K562 (cell line): Measurements from ENCODE around the gene COL25A1. TPM values are rescaled to one million over a fixed set of nuclear protein-coding genes. Genes with fewer than 3 reads are reported as not detected.

Experiments
- ATAC-seq: fragments of 200-7000 bp; cut with Tn5 transposase; 3 replicates; pipeline ENCODE4 v1.9.1; 2020; ENCODE audit warnings: moderate library complexity
- BruUV-seq: library from RNA; stranded (reverse); fragments of 400-500 nt; replicated peaks from 2 replicates; lab custom pipeline; 2021; lab: Mats Ljungman, UMichigan
- CTCF ChIA-PET: fragments of 300-600 bp; formaldehyde crosslinking; extraction: SDS; loops from one replicate; lab custom pipeline; 2021; ENCODE audit warnings: low intra/inter-chr PET ratio; lab: Yijun Ruan, JAX
- POLR2A ChIA-PET: fragments of 300-600, 350-650 bp; sonication (Branson Sonifier 250); formaldehyde crosslinking; extraction: SDS; loops from one replicate; lab custom pipeline; 2021; ENCODE audit warnings: antibody characterized with exemption, inconsistent platforms; lab: Yijun Ruan, JAX
- DNase-seq, 4 experiments: peaks; one replicate each; pipeline versions ENCODE4 v3.0.0 to v3.0.0-alpha.2; 2011 to 2018; ENCODE audit warnings: low spot score in 3 of 4, mixed read lengths in 3 of 4; ENCODE audit errors: extremely low read depth in 1 of 4
- FAIRE-seq: peaks from 2 replicates; lab custom pipeline; 2011; peaks lifted over from hg19 to GRCh38; lab: Jason Lieb, UNC
- H2AFZ ChIP-seq: 2 replicates; pipeline ENCODE4 v1.6.0; 2011; ENCODE audit warnings: low read depth, low read length, control low read depth, inconsistent platforms
- H3K27ac ChIP-seq: fragments of 200-600 bp; 3 replicates; pipeline ENCODE4 v1.8.0; 2011; ENCODE audit warnings: low read depth, mild to moderate bottlenecking, control low read depth, inconsistent platforms, low read length, moderate library complexity, mixed read lengths; ENCODE audit errors: extremely low read depth
- H3K27me3 ChIP-seq, 2 experiments: fragments of 300-600 bp in 1 of 2; 2 replicates in 1 of 2; 3 replicates in 1 of 2; pipeline versions ENCODE4 v1.6.0 to v1.8.0; 2011; ENCODE audit warnings: inconsistent platforms in 2 of 2, low read length in 2 of 2, mild to moderate bottlenecking in 1 of 2, mixed read lengths in 1 of 2, moderate library complexity in 1 of 2; ENCODE audit not compliant: control insufficient read depth in 2 of 2, insufficient read depth in 2 of 2
- H3K36me3 ChIP-seq: fragments of 300-600 bp; 3 replicates; pipeline ENCODE4 v1.8.0; 2011; ENCODE audit warnings: mild to moderate bottlenecking, low read length, inconsistent platforms; ENCODE audit not compliant: control insufficient read depth, insufficient read depth
- H3K4me1 ChIP-seq, 2 experiments: fragments of 200-600 bp in 1 of 2; replicated peaks in 1 of 2; 2 replicates in 1 of 2; 3 replicates in 1 of 2; pipeline versions ENCODE4 v1.5.1 to v1.8.0; 2011; ENCODE audit warnings: inconsistent platforms in 2 of 2, low read length in 2 of 2, mild to moderate bottlenecking in 1 of 2, mixed read lengths in 1 of 2, moderate library complexity in 1 of 2; ENCODE audit not compliant: control insufficient read depth in 2 of 2, insufficient read depth in 2 of 2
- H3K4me2 ChIP-seq: 2 replicates; pipeline ENCODE4 v1.6.1; 2011; ENCODE audit warnings: low read length, control low read depth, inconsistent platforms, mixed read lengths; ENCODE audit not compliant: insufficient read depth
- H3K4me3 ChIP-seq: fragments of 200-600 bp; sonication (generic), shearing (Covaris generic); 2 replicates; pipeline ENCODE4 v1.5.1; 2016; ENCODE audit warnings: control low read depth, inconsistent platforms
- H3K79me2 ChIP-seq: fragments of 200-600 bp; 3 replicates; pipeline ENCODE4 v1.8.0; 2011; ENCODE audit warnings: low read length, inconsistent platforms; ENCODE audit not compliant: control insufficient read depth, insufficient read depth
- H3K9ac ChIP-seq, 2 experiments: 2 replicates each; pipeline versions ENCODE4 v1.6.0 to v1.6.1; 2011; ENCODE audit warnings: low read depth in 2 of 2, low read length in 2 of 2, control low read depth in 1 of 2, inconsistent platforms in 1 of 2, mild to moderate bottlenecking in 1 of 2, mixed read lengths in 1 of 2; ENCODE audit not compliant: insufficient read depth in 1 of 2
- H3K9me1 ChIP-seq: one replicate; pipeline ENCODE4 v1.6.0; 2011; ENCODE audit warnings: inconsistent platforms, mild to moderate bottlenecking, low read length, moderate library complexity; ENCODE audit not compliant: control insufficient read depth, insufficient read depth
- H3K9me3 ChIP-seq: replicated peaks from 2 replicates; pipeline ENCODE4 v1.5.1; 2011; ENCODE audit warnings: low read depth, low read length, inconsistent platforms; ENCODE audit not compliant: control insufficient read depth, insufficient read depth
- H4K20me1 ChIP-seq: replicated peaks from 2 replicates; pipeline ENCODE4 v1.6.1; 2011; ENCODE audit warnings: low read length, inconsistent platforms, mixed read lengths; ENCODE audit not compliant: control insufficient read depth, insufficient read depth
- ARHGAP35 ChIP-seq: fragments of 450-650 bp; IDR thresholded peaks from 2 replicates; pipeline ENCODE4 v1.6.1; 2018; ENCODE audit not compliant: partially characterized antibody
- BRF2 ChIP-seq: IDR thresholded peaks from 3 replicates; pipeline ENCODE4 v1.6.1; 2011; ENCODE audit warnings: borderline replicate concordance, mild to moderate bottlenecking; ENCODE audit not compliant: insufficient read length, insufficient read depth
- CBX3 ChIP-seq, 2 experiments: IDR thresholded peaks; 1 replicate in 1 of 2; 2 replicates in 1 of 2; pipeline ENCODE4 v1.6.1; 2012; ENCODE audit warnings: inconsistent platforms in 2 of 2, low read length in 2 of 2, borderline replicate concordance in 1 of 2, control low read depth in 1 of 2
- DIDO1 ChIP-seq: fragments of 450-650 bp; IDR thresholded peaks from 2 replicates; pipeline ENCODE4 v1.6.1; 2016; ENCODE audit warnings: low read depth, missing biosample characterization, missing genetic modification characterization
- FIP1L1 ChIP-seq: fragments of 200-400 bp; formaldehyde crosslinking; IDR thresholded peaks from 2 replicates; pipeline ENCODE4 v1.6.1; 2018; ENCODE audit warnings: mild to moderate bottlenecking, low read depth, low read length; ENCODE audit not compliant: poor library complexity, severe bottlenecking
- GTF2E2 ChIP-seq: fragments of 200-800 bp; sonication (Bioruptor generic); IDR thresholded peaks from 2 replicates; pipeline ENCODE4 v1.6.1; 2016; ENCODE audit warnings: missing genetic modification characterization, missing compliant biosample characterization
- MCM2 ChIP-seq: fragments of 450-650 bp; IDR thresholded peaks from 2 replicates; pipeline ENCODE4 v1.6.1; 2017; ENCODE audit warnings: low read depth, mild to moderate bottlenecking
- SMC3 ChIP-seq: conservative IDR thresholded peaks from 2 replicates; pipeline ENCODE4 v1.6.1; 2011; ENCODE audit warnings: low read depth, low read length, improper control_type of control experiment; ENCODE audit not compliant: insufficient read depth
- TCF3 ChIP-seq: sonication (generic); formaldehyde crosslinking; IDR thresholded peaks from 2 replicates; pipeline ENCODE4 v1.4.0; 2020; ENCODE audit warnings: mild to moderate bottlenecking, missing genetic modification reagents
- ZBTB49 ChIP-seq: sonication (generic); formaldehyde crosslinking; IDR thresholded peaks from 2 replicates; pipeline ENCODE4 v1.8.0; 2022; ENCODE audit warnings: missing genetic modification reagents, mild to moderate bottlenecking, borderline replicate concordance
- ZNF253 ChIP-seq: fragments of 250-450 bp; sonication (Bioruptor Pico); conservative IDR thresholded peaks from 2 replicates; pipeline ENCODE4 v1.6.1; 2021; ENCODE audit warnings: mild to moderate bottlenecking
- whole genome bisulfite sequencing: fragments of 100-300 bp; shearing (Covaris generic); methylation state at CpG from one replicate; pipeline ENCODE4 v1.1.6; 2016; ENCODE audit warnings: low coverage, mixed read lengths; ENCODE audit not compliant: insufficient coverage; ENCODE audit errors: missing lambda C conversion rate; 5-methylcytosine and 5-hydroxymethylcytosine counted together
- in situ Hi-C: fragments of 300-500 bp; cut with MboI; formaldehyde crosslinking; loops from 4 replicates; pipeline ENCODE4 v1.15.0; 2018; ENCODE audit warnings: inconsistent platforms, mixed read lengths
- intact Hi-C: fragments of 100-400 bp; cut with micrococcal nuclease; formaldehyde crosslinking; loops from 2 replicates; pipeline ENCODE4 v1.14.2; 2022
- polyA plus RNA-seq, 8 experiments: library from polyadenylated mRNA; depleted of rRNA in 4 of 8; stranded (reverse) in 5 of 8; unstranded in 3 of 8; fragments of >200 nt; fragmentation: Nextera tagmentation in 2 of 8; fragmentation: Illumina TruSeq in 1 of 8; extraction: Ambion mirVana in 2 of 8; extraction: Trizol in 1 of 8; gene quantifications; 2 replicates each; pipeline versions ENCODE4 v1.2.1 to v1.2.3, GENCODE V29; 2011 to 2014; ENCODE audit warnings: inconsistent platforms in 1 of 8, missing spikeins in 1 of 8
- total RNA-seq, 7 experiments: library from RNA; depleted of rRNA in 6 of 7; stranded (reverse); fragments of >200 nt in 6 of 7; fragmentation: Illumina TruSeq in 2 of 7; extraction: Trizol in 2 of 7; gene quantifications; 2 replicates each; pipeline versions ENCODE4 v1.2.1 to v1.2.3, GENCODE V29; 2011 to 2021; ENCODE audit warnings: low replicate concordance in 1 of 7
- TF ChIP-seq, protein P1 (sequence below): fragments of 450-650 bp; conservative IDR thresholded peaks from 2 replicates; pipeline ENCODE4 v1.6.1; 2016; ENCODE audit warnings: missing genetic modification characterization, low read depth, mild to moderate bottlenecking, missing compliant biosample characterization, moderate library complexity
- TF ChIP-seq, protein P2 (sequence below): fragments of 450-650 bp; formaldehyde crosslinking; IDR thresholded peaks from 2 replicates; pipeline ENCODE4 v1.4.0; 2020; ENCODE audit warnings: mild to moderate bottlenecking, moderate library complexity

COL25A1 gene
- total and polyA plus RNA-seq, 9 of the 15 experiments (the other 6 are each of a cell fraction or from before 2014, with no cell fraction given): 0.03 to 0.62 (median 0.27) TPM

DNA sequence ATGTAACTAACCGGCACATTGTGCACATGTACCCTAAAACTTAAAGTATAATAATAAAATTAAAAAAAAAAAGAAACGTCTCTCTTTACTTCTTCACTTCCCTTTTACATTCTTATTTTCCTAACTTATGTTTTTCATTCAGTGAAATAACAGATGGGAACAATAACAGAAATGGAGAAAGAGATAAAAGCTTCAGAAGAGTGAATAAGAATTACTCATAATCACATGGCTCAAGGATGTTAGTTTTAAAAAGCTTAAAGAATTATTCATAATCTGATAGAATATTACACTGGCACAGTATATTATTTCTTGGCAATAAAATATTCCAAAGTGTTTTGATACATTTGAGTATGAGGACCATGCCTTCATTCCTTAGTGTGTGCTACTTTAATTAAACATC lies 175.6 kb downstream of the COL25A1 start:
- Histone ChIP-seq H2AFZ (no peak overlapping the region), H3K4me3 (no peak overlapping the region), H3K27ac (no peak overlapping the region), H3K9me3 (no peaks in the 10 kb centered on the region), H3K27me3 (no peaks in the 10 kb centered on the region), H3K79me2 (no peaks in the 10 kb centered on the region), H3K9ac (no peak overlapping the region), H4K20me1 (no peaks in the 10 kb centered on the region), H3K4me1 (peaks cover 4 to 25% of the 10 kb centered on the region in 2 experiments; a peak in 3 of 5 replicates), H3K36me3 (no peaks in the 10 kb centered on the region), H3K4me2 (no peak overlapping the region), H3K9me1 (no peaks in the 10 kb centered on the region)
- in situ Hi-C loops: no loop called here
- 23% methylated on average over 2 of the region's 2 CpGs for WGBS
- DNase-seq (no peak), ATAC-seq (no peak), FAIRE-seq (no peak)
- BruUV-seq: no TSS peak
- CTCF ChIA-PET: interaction anchor here (0.6 kb wide), 1 partner anchor 47 kb away, joined by 3 read pairs; no protein-coding TSS in a partner anchor
- POLR2A ChIA-PET: interaction anchor here (0.6 kb wide), 1 partner anchor 12 kb away, joined by 3 read pairs; no protein-coding TSS in a partner anchor
- intact Hi-C loops: no loop called here
- TF ChIP-seq ZBTB49 (CRISPR knock-in tag) (no peak), DIDO1 (tag) (no peak), FIP1L1 (no peak), TCF3 (CRISPR knock-in tag) (no peak), GTF2E2 (tag) (no peak), BRF2 (no peak), MCM2 (no peak), SMC3 (no peak), ZNF253 (no peak), ARHGAP35 (no peak), CBX3 (IDR thresholded peaks at IDR 0.05; ENCODE audit: borderline replicate concordance in 1 of 2, low read length in 2 of 2) (no peak)
- TF ChIP-seq, protein P1, sequence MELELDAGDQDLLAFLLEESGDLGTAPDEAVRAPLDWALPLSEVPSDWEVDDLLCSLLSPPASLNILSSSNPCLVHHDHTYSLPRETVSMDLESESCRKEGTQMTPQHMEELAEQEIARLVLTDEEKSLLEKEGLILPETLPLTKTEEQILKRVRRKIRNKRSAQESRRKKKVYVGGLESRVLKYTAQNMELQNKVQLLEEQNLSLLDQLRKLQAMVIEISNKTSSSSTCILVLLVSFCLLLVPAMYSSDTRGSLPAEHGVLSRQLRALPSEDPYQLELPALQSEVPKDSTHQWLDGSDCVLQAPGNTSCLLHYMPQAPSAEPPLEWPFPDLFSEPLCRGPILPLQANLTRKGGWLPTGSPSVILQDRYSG (tag): no peak
- TF ChIP-seq, protein P2, sequence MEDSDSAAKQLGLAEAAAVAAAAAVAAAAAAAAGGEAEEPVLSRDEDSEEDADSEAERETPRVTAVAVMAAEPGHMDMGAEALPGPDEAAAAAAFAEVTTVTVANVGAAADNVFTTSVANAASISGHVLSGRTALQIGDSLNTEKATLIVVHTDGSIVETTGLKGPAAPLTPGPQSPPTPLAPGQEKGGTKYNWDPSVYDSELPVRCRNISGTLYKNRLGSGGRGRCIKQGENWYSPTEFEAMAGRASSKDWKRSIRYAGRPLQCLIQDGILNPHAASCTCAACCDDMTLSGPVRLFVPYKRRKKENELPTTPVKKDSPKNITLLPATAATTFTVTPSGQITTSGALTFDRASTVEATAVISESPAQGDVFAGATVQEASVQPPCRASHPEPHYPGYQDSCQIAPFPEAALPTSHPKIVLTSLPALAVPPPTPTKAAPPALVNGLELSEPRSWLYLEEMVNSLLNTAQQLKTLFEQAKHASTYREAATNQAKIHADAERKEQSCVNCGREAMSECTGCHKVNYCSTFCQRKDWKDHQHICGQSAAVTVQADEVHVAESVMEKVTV: no peak
